IPS-15b (cell line): ENCODE data around the gene MYO1F.

Source experiments
- H3K27me3 ChIP-seq: one replicate; pipeline ENCODE4 v1.6.1; 2013; ENCODE audit warnings: low read length; ENCODE audit not compliant: control insufficient read depth, insufficient read depth
- H3K36me3 ChIP-seq: one replicate; pipeline ENCODE4 v1.6.1; 2013; ENCODE audit warnings: low read length; ENCODE audit not compliant: control insufficient read depth, insufficient read depth
- H3K4me1 ChIP-seq: one replicate; pipeline ENCODE4 v1.6.1; 2013; ENCODE audit warnings: mild to moderate bottlenecking, low read length; ENCODE audit not compliant: control insufficient read depth, insufficient read depth
- H3K4me3 ChIP-seq: one replicate; pipeline ENCODE4 v1.5.1; 2013; ENCODE audit warnings: low read depth, low read length
- H3K9ac ChIP-seq: one replicate; pipeline ENCODE4 v1.6.1; 2013; ENCODE audit warnings: low read depth, mild to moderate bottlenecking, low read length
- H3K9me3 ChIP-seq: one replicate; pipeline ENCODE4 v1.6.1; 2013; ENCODE audit warnings: mild to moderate bottlenecking, low read length; ENCODE audit not compliant: control insufficient read depth, insufficient read depth

MYO1F gene

GRCh38 chr19:8611391-8611876 is 34.2 kb upstream of the MYO1F start:
- no peaks in the 10 kb centered on the region for H3K9me3 ChIP-seq
- H3K4me1 ChIP-seq, result peaks cover 14% of the 10 kb centered on the region
- H3K36me3 ChIP-seq, result no peaks in the 10 kb centered on the region
- H3K9ac ChIP-seq, result no peak overlapping the region
- H3K4me3 ChIP-seq, result peak overlapping the region; percentile 13
- no peaks in the 10 kb centered on the region for H3K27me3 ChIP-seq

- Histone ChIP-seq H3K4me3 (no peak overlapping the region), H3K36me3 (no peaks in the 10 kb centered on the region), H3K9ac (no peak overlapping the region), H3K27me3 (no peaks in the 10 kb centered on the region), H3K4me1 (peaks cover 14% of the 10 kb centered on the region), H3K9me3 (no peaks in the 10 kb centered on the region)
Observed at GRCh38 chr19:8610936-8611300, 33.7 kb upstream of the MYO1F start.

GRCh38 chr19:8610041-8610935 is 33.0 kb upstream of the MYO1F start, which contains the start of gene ADAMTS10:
Gene ADAMTS10 (minus strand): TSS chr19:8610715. CDS start chr19:8605710, 5,005 bp downstream.
- H3K4me1 ChIP-seq, result peaks cover 14% of the 10 kb centered on the region
- no peaks in the 10 kb centered on the region for H3K9me3 ChIP-seq
- no peaks in the 10 kb centered on the region for H3K27me3 ChIP-seq
- H3K4me3 ChIP-seq, result peak within 1 kb of the TSS; percentile 95
- H3K9ac ChIP-seq, result peak within 1 kb of the TSS; percentile 87
- H3K36me3 ChIP-seq, result no peaks in the 10 kb centered on the region

GRCh38 chr19:8609279-8610040 is 32.2 kb upstream of the MYO1F start:
- Histone ChIP-seq H3K36me3 (no peaks in the 10 kb centered on the region), H3K9ac (peak overlapping the region; percentile 87), H3K4me1 (peaks cover 14% of the 10 kb centered on the region), H3K27me3 (no peaks in the 10 kb centered on the region), H3K9me3 (no peaks in the 10 kb centered on the region), H3K4me3 (peak overlapping the region; percentile 95)

GRCh38 chr19:8608941-8609278 is 31.7 kb upstream of the MYO1F start:
- no peaks in the 10 kb centered on the region for H3K36me3 ChIP-seq
- H3K9me3 ChIP-seq, result no peaks in the 10 kb centered on the region
- H3K9ac ChIP-seq, result no peak overlapping the region
- peak overlapping the region; percentile 95 for H3K4me3 ChIP-seq
- H3K4me1 ChIP-seq, result peaks cover 14% of the 10 kb centered on the region
- H3K27me3 ChIP-seq, result no peaks in the 10 kb centered on the region

GRCh38 chr19:8607386-8607785 is 30.1 kb upstream of the MYO1F start:
- H3K4me1 ChIP-seq, result peaks cover 14% of the 10 kb centered on the region
- no peaks in the 10 kb centered on the region for H3K36me3 ChIP-seq
- H3K9ac ChIP-seq, result no peak overlapping the region
- no peak overlapping the region for H3K4me3 ChIP-seq
- H3K9me3 ChIP-seq, result no peaks in the 10 kb centered on the region
- H3K27me3 ChIP-seq, result no peaks in the 10 kb centered on the region

- Histone ChIP-seq H3K9ac (no peak overlapping the region), H3K4me1 (peaks cover 9% of the 10 kb centered on the region), H3K36me3 (peaks cover 4% of the 10 kb centered on the region), H3K4me3 (no peak overlapping the region), H3K9me3 (no peaks in the 10 kb centered on the region), H3K27me3 (no peaks in the 10 kb centered on the region)
Observed at GRCh38 chr19:8605514-8605913, 28.3 kb upstream of the MYO1F start.

- Histone ChIP-seq H3K27me3 (no peaks in the 10 kb centered on the region), H3K9ac (no peak overlapping the region), H3K4me1 (no peaks in the 10 kb centered on the region), H3K36me3 (peaks cover 4% of the 10 kb centered on the region), H3K4me3 (no peak overlapping the region), H3K9me3 (no peaks in the 10 kb centered on the region)
Observed at GRCh38 chr19:8601796-8602195, 24.6 kb upstream of the MYO1F start.

GRCh38 chr19:8600816-8601215 is 23.6 kb upstream of the MYO1F start:
- Histone ChIP-seq H3K9ac (no peak overlapping the region), H3K4me3 (no peak overlapping the region), H3K4me1 (no peaks in the 10 kb centered on the region), H3K9me3 (no peaks in the 10 kb centered on the region), H3K36me3 (peaks cover 8% of the 10 kb centered on the region), H3K27me3 (no peaks in the 10 kb centered on the region)

GRCh38 chr19:8600064-8600463 is 22.8 kb upstream of the MYO1F start:
- H3K27me3 ChIP-seq, result no peaks in the 10 kb centered on the region
- peaks cover 8% of the 10 kb centered on the region for H3K36me3 ChIP-seq
- no peaks in the 10 kb centered on the region for H3K4me1 ChIP-seq
- H3K9me3 ChIP-seq, result no peaks in the 10 kb centered on the region
- no peak overlapping the region for H3K9ac ChIP-seq
- H3K4me3 ChIP-seq, result no peak overlapping the region

- H3K27me3 ChIP-seq, result peaks cover 3% of the 10 kb centered on the region
- H3K9me3 ChIP-seq, result no peaks in the 10 kb centered on the region
- peaks cover 8% of the 10 kb centered on the region for H3K36me3 ChIP-seq
- no peak overlapping the region for H3K4me3 ChIP-seq
- H3K4me1 ChIP-seq, result no peaks in the 10 kb centered on the region
- no peak overlapping the region for H3K9ac ChIP-seq
Observed at GRCh38 chr19:8596168-8596567, 18.9 kb upstream of the MYO1F start.

GRCh38 chr19:8595651-8596050 is 18.4 kb upstream of the MYO1F start:
- H3K27me3 ChIP-seq, result peaks cover 8% of the 10 kb centered on the region
- H3K4me1 ChIP-seq, result no peaks in the 10 kb centered on the region
- no peaks in the 10 kb centered on the region for H3K9me3 ChIP-seq
- H3K4me3 ChIP-seq, result no peak overlapping the region
- H3K9ac ChIP-seq, result no peak overlapping the region
- peaks cover 4% of the 10 kb centered on the region for H3K36me3 ChIP-seq
